ENCODE data around the gene FBXO47.
"Not testable (repeated sequence)": the region's sequence is repeated elsewhere in the genome, so short reads cannot be mapped to it uniquely, and the experiment has no call there.

The FBXO47 gene

GRCh38 chr17:38958326-38958725 is 8.9 kb downstream of the FBXO47 start:
- H3K27ac Mint-ChIP-seq: no peak overlapping the region
- H3K4me3 Mint-ChIP-seq: no peak overlapping the region

GRCh38 chr17:38953800-38954199 is 13.4 kb downstream of the FBXO47 start:
- H3K36me3 Mint-ChIP-seq (ENCODE audit: low read depth); H3K27ac Mint-ChIP-seq; H3K4me3 Mint-ChIP-seq; H3K9me3 Mint-ChIP-seq; H3K4me1 Mint-ChIP-seq; DNase-seq; H3K27me3 Mint-ChIP-seq (ENCODE audit: low read depth, poor library complexity): not testable (repeated sequence)

More at GRCh38 chr17:38958326-38958725, 8.9 kb downstream of the FBXO47 start:
- no peak for DNase-seq
- Mint-ChIP-seq H3K4me1 (no peaks in the 10 kb centered on the region), H3K27me3 (ENCODE audit: low read depth, poor library complexity) (peaks cover 10% of the 10 kb centered on the region), H3K9me3 (no peaks in the 10 kb centered on the region), H3K36me3 (ENCODE audit: low read depth) (no peaks in the 10 kb centered on the region)
- no peak for TF ChIP-seq CTCF (IDR thresholded peaks at IDR 0.05)

GRCh38 chr17:38947189-38947588 is 20.0 kb downstream of the FBXO47 start:
- H3K27me3 Mint-ChIP-seq (ENCODE audit: low read depth, poor library complexity): peaks cover 13% of the 10 kb centered on the region
- TF ChIP-seq CTCF (IDR thresholded peaks at IDR 0.05): no peak
- H3K36me3 Mint-ChIP-seq (ENCODE audit: low read depth): no peaks in the 10 kb centered on the region
- H3K4me1 Mint-ChIP-seq: no peaks in the 10 kb centered on the region
- DNase-seq: no peak
- no peak overlapping the region for H3K4me3 Mint-ChIP-seq
- H3K9me3 Mint-ChIP-seq: no peaks in the 10 kb centered on the region
- H3K27ac Mint-ChIP-seq: no peak overlapping the region

- Mint-ChIP-seq H3K27ac (no peak overlapping the region), H3K4me1 (no peaks in the 10 kb centered on the region), H3K9me3 (no peaks in the 10 kb centered on the region), H3K27me3 (ENCODE audit: low read depth, poor library complexity) (peaks cover 10% of the 10 kb centered on the region), H3K4me3 (no peak overlapping the region), H3K36me3 (ENCODE audit: low read depth) (no peaks in the 10 kb centered on the region)
- no peak for DNase-seq
- TF ChIP-seq CTCF (IDR thresholded peaks at IDR 0.05): no peak
These were observed 23.6 kb downstream of the FBXO47 start for GRCh38 chr17:38943607-38944006.

- DNase-seq: no peak
- Mint-ChIP-seq H3K27ac (no peak overlapping the region), H3K4me3 (no peak overlapping the region), H3K36me3 (ENCODE audit: low read depth) (no peaks in the 10 kb centered on the region), H3K4me1 (no peaks in the 10 kb centered on the region), H3K9me3 (no peaks in the 10 kb centered on the region), H3K27me3 (ENCODE audit: low read depth, poor library complexity) (peaks cover 10% of the 10 kb centered on the region)
- TF ChIP-seq CTCF (IDR thresholded peaks at IDR 0.05): no peak
These were observed 24.4 kb downstream of the FBXO47 start for GRCh38 chr17:38942696-38943334.

GRCh38 chr17:38940404-38940803 is 26.8 kb downstream of the FBXO47 start:
- H3K27me3 Mint-ChIP-seq (ENCODE audit: low read depth, poor library complexity): peaks cover 20% of the 10 kb centered on the region
- no peaks in the 10 kb centered on the region for H3K4me1 Mint-ChIP-seq
- H3K36me3 Mint-ChIP-seq (ENCODE audit: low read depth): no peaks in the 10 kb centered on the region
- no peak for TF ChIP-seq CTCF (IDR thresholded peaks at IDR 0.05)
- no peak overlapping the region for H3K27ac Mint-ChIP-seq
- no peak for DNase-seq
- no peak overlapping the region for H3K4me3 Mint-ChIP-seq
- no peaks in the 10 kb centered on the region for H3K9me3 Mint-ChIP-seq
